NCI-H748 (cell line): ENCODE data around the gene GOLGA6C.
"Not testable (repeated sequence)": the region's sequence is repeated elsewhere in the genome, so short reads cannot be mapped to it uniquely, and the experiment has no call there.

Experiments used
- DNase-seq: peaks from one replicate; lab custom pipeline; 2025; ENCODE audit not compliant: unreplicated experiment; lab: John Stamatoyannopoulos, UW

GOLGA6C gene

GRCh38 chr15:75227112-75227511 is 31.0 kb upstream of the GOLGA6C start:
- not testable (repeated sequence) for DNase-seq

- no peak for DNase-seq
Observed at GRCh38 chr15:75227663-75228280, 30.4 kb upstream of the GOLGA6C start.

GRCh38 chr15:75228787-75229186 is 29.3 kb upstream of the GOLGA6C start:
- DNase-seq, result no peak

GRCh38 chr15:75229191-75230015 is 28.7 kb upstream of the GOLGA6C start:
- no peak for DNase-seq

- no peak for DNase-seq
Observed at GRCh38 chr15:75230016-75230343, 28.2 kb upstream of the GOLGA6C start.

GRCh38 chr15:75230551-75231371 is 27.4 kb upstream of the GOLGA6C start:
- DNase-seq, result no peak

- no peak for DNase-seq
Observed at GRCh38 chr15:75231836-75232235, 26.3 kb upstream of the GOLGA6C start.

GRCh38 chr15:75232252-75232813 is 25.8 kb upstream of the GOLGA6C start:
- DNase-seq, result no peak

GRCh38 chr15:75232826-75233503 is 25.2 kb upstream of the GOLGA6C start:
- no peak for DNase-seq

GRCh38 chr15:75233504-75234190 is 24.5 kb upstream of the GOLGA6C start:
- DNase-seq, result no peak

GRCh38 chr15:75234191-75234810 is 23.8 kb upstream of the GOLGA6C start:
- DNase-seq, result no peak

- no peak for DNase-seq
Observed at GRCh38 chr15:75235051-75235673, 23.0 kb upstream of the GOLGA6C start.

- no peak for DNase-seq
Observed at GRCh38 chr15:75235760-75236729, 22.1 kb upstream of the GOLGA6C start.

- DNase-seq, result no peak
Observed at GRCh38 chr15:75237316-75237982, 20.7 kb upstream of the GOLGA6C start.

- DNase-seq, result no peak
Observed at GRCh38 chr15:75238150-75238549, 20.0 kb upstream of the GOLGA6C start.

- DNase-seq, result not testable (repeated sequence)
Observed at GRCh38 chr15:75245741-75246140, 12.4 kb upstream of the GOLGA6C start.

- DNase-seq, result peak; percentile 51
Observed at GRCh38 chr15:75248991-75249390, 9.1 kb upstream of the GOLGA6C start.

GRCh38 chr15:75249726-75250125 is 8.4 kb upstream of the GOLGA6C start:
- no peak for DNase-seq
